Kidney tubule cell (primary cell): ENCODE measurements around the gene GRHL3.
A peak's percentile ranks its signal among the peaks of the same experiment; 100 is the strongest.

ENCODE experiments used
- DNase-seq: peaks from one replicate; pipeline ENCODE4 v3.0.0-alpha.2; 2018; ENCODE audit warnings: low spot score

GRHL3 gene

GRCh38 chr1:24393892-24394291 is 74.7 kb downstream of the GRHL3 start:
- peak; percentile 83 for DNase-seq

- no peak for DNase-seq
Observed at GRCh38 chr1:24400065-24400464, 80.9 kb downstream of the GRHL3 start.

GRCh38 chr1:24403806-24404205 is 84.6 kb downstream of the GRHL3 start:
- no peak for DNase-seq
